Mononuclear cell (primary cell): ENCODE results near the gene AVEN. TPM values are rescaled to one million over a fixed set of nuclear protein-coding genes. Genes with fewer than 3 reads are reported as not detected.

Source experiments
- H3K27me3 ChIP-seq: 2 replicates; pipeline ENCODE4 v1.6.0; 2011; ENCODE audit warnings: low read length, control low read depth; ENCODE audit not compliant: insufficient read depth
- H3K4me1 ChIP-seq: 2 replicates; pipeline ENCODE4 v1.5.1; 2011; ENCODE audit warnings: mild to moderate bottlenecking, low read length, control low read depth; ENCODE audit not compliant: insufficient read depth
- H3K4me3 ChIP-seq: 2 replicates; pipeline ENCODE4 v1.5.1; 2011; ENCODE audit warnings: mild to moderate bottlenecking, low read length, moderate library complexity
- H3K9me3 ChIP-seq: 2 replicates; pipeline ENCODE4 v1.5.1; 2011; ENCODE audit warnings: low read depth, mild to moderate bottlenecking, control low read depth, low read length
- total RNA-seq: library from RNA; depleted of rRNA; stranded (reverse); fragments of >200 nt; gene quantifications from one replicate; pipeline ENCODE4 v1.2.3, GENCODE V29; 2012

AVEN gene
- total RNA-seq, 1 donor, result 5.9 TPM

- no peaks in the 10 kb centered on the region for H3K9me3 ChIP-seq
- H3K27me3 ChIP-seq, result no peaks in the 10 kb centered on the region
- H3K4me1 ChIP-seq, result no peaks in the 10 kb centered on the region
- no peak overlapping the region for H3K4me3 ChIP-seq
Observed at GRCh38 chr15:33932734-33933133, 106.3 kb downstream of the AVEN start.

GRCh38 chr15:33926260-33926659 lies 112.7 kb downstream of the AVEN start:
- Histone ChIP-seq H3K4me1 (no peaks in the 10 kb centered on the region), H3K4me3 (no peak overlapping the region), H3K9me3 (no peaks in the 10 kb centered on the region), H3K27me3 (no peaks in the 10 kb centered on the region)

GRCh38 chr15:33923446-33923845 lies 115.6 kb downstream of the AVEN start:
- H3K27me3 ChIP-seq, result no peaks in the 10 kb centered on the region
- H3K9me3 ChIP-seq, result no peaks in the 10 kb centered on the region
- no peak overlapping the region for H3K4me3 ChIP-seq
- H3K4me1 ChIP-seq, result no peaks in the 10 kb centered on the region

- no peaks in the 10 kb centered on the region for H3K27me3 ChIP-seq
- H3K9me3 ChIP-seq, result no peaks in the 10 kb centered on the region
- H3K4me3 ChIP-seq, result no peak overlapping the region
- H3K4me1 ChIP-seq, result no peaks in the 10 kb centered on the region
Observed at GRCh38 chr15:33915571-33916407, 123.2 kb downstream of the AVEN start.

- no peaks in the 10 kb centered on the region for H3K27me3 ChIP-seq
- no peaks in the 10 kb centered on the region for H3K4me1 ChIP-seq
- H3K9me3 ChIP-seq, result no peaks in the 10 kb centered on the region
- no peak overlapping the region for H3K4me3 ChIP-seq
Observed at GRCh38 chr15:33913459-33913858, 125.5 kb downstream of the AVEN start.

- no peaks in the 10 kb centered on the region for H3K27me3 ChIP-seq
- no peak overlapping the region for H3K4me3 ChIP-seq
- no peaks in the 10 kb centered on the region for H3K4me1 ChIP-seq
- H3K9me3 ChIP-seq, result no peaks in the 10 kb centered on the region
Observed at GRCh38 chr15:33912326-33912725, 126.7 kb downstream of the AVEN start.

GRCh38 chr15:33910741-33911140 lies 128.3 kb downstream of the AVEN start:
- H3K4me1 ChIP-seq, result no peaks in the 10 kb centered on the region
- no peaks in the 10 kb centered on the region for H3K27me3 ChIP-seq
- no peak overlapping the region for H3K4me3 ChIP-seq
- no peaks in the 10 kb centered on the region for H3K9me3 ChIP-seq

GRCh38 chr15:33908406-33908805 lies 130.6 kb downstream of the AVEN start:
- Histone ChIP-seq H3K4me3 (no peak overlapping the region), H3K27me3 (no peaks in the 10 kb centered on the region), H3K9me3 (no peaks in the 10 kb centered on the region), H3K4me1 (no peaks in the 10 kb centered on the region)

- Histone ChIP-seq H3K4me1 (no peaks in the 10 kb centered on the region), H3K27me3 (no peaks in the 10 kb centered on the region), H3K4me3 (no peak overlapping the region), H3K9me3 (no peaks in the 10 kb centered on the region)
Observed at GRCh38 chr15:33907326-33907725, 131.7 kb downstream of the AVEN start.

- H3K4me1 ChIP-seq, result no peaks in the 10 kb centered on the region
- H3K4me3 ChIP-seq, result no peak overlapping the region
- no peaks in the 10 kb centered on the region for H3K27me3 ChIP-seq
- no peaks in the 10 kb centered on the region for H3K9me3 ChIP-seq
Observed at GRCh38 chr15:33903661-33904060, 135.3 kb downstream of the AVEN start.

- no peaks in the 10 kb centered on the region for H3K27me3 ChIP-seq
- no peaks in the 10 kb centered on the region for H3K4me1 ChIP-seq
- H3K9me3 ChIP-seq, result no peaks in the 10 kb centered on the region
- H3K4me3 ChIP-seq, result no peak overlapping the region
Observed at GRCh38 chr15:33902043-33902442, 137.0 kb downstream of the AVEN start.

- no peak overlapping the region for H3K4me3 ChIP-seq
Observed at GRCh38 chr15:33894193-33894592, 144.8 kb downstream of the AVEN start.

GRCh38 chr15:33888176-33888575 lies 150.8 kb downstream of the AVEN start:
- Histone ChIP-seq H3K27me3 (no peaks in the 10 kb centered on the region), H3K4me3 (no peak overlapping the region), H3K9me3 (no peaks in the 10 kb centered on the region), H3K4me1 (no peaks in the 10 kb centered on the region)

More at GRCh38 chr15:33894193-33894592, 144.8 kb downstream of the AVEN start:
- no peaks in the 10 kb centered on the region for H3K9me3 ChIP-seq
- no peaks in the 10 kb centered on the region for H3K27me3 ChIP-seq
- no peaks in the 10 kb centered on the region for H3K4me1 ChIP-seq

- H3K27me3 ChIP-seq, result no peaks in the 10 kb centered on the region
- H3K9me3 ChIP-seq, result no peaks in the 10 kb centered on the region
- no peak overlapping the region for H3K4me3 ChIP-seq
- H3K4me1 ChIP-seq, result no peaks in the 10 kb centered on the region
Observed at GRCh38 chr15:33882921-33883320, 156.1 kb downstream of the AVEN start.

- H3K4me3 ChIP-seq, result no peak overlapping the region
- no peaks in the 10 kb centered on the region for H3K4me1 ChIP-seq
- H3K9me3 ChIP-seq, result no peaks in the 10 kb centered on the region
- no peaks in the 10 kb centered on the region for H3K27me3 ChIP-seq
Observed at GRCh38 chr15:33874156-33874555, 164.8 kb downstream of the AVEN start.
